NT2/D1 (cell line): Measurements from ENCODE around the gene RBFOX2.

Experiments
- SUZ12 ChIP-seq: IDR thresholded peaks from 2 replicates; pipeline ENCODE4 v1.6.1; 2011; ENCODE audit not compliant: insufficient read length, insufficient read depth; ENCODE audit errors: extremely low read depth
- YY1 ChIP-seq: IDR thresholded peaks from 2 replicates; pipeline ENCODE4 v1.6.1; 2011; ENCODE audit not compliant: insufficient read length, insufficient read depth
- ZNF274 ChIP-seq: IDR thresholded peaks from 2 replicates; pipeline ENCODE4 v1.6.1; 2011; ENCODE audit warnings: mild to moderate bottlenecking, low read depth, low read length

- TF ChIP-seq ZNF274 (no peak), SUZ12 (no peak), YY1 (no peak)
Measured at GRCh38 chr22:35944458-35944857, 84.2 kb downstream of the RBFOX2 start.
